ENCODE measurements around the gene CTNND1. TPM values are rescaled to one million over a fixed set of nuclear protein-coding genes. Genes with fewer than 3 reads are reported as not detected.
A peak's percentile ranks its signal among the peaks of the same experiment; 100 is the strongest.

The CTNND1 gene
- total RNA-seq, 1 donor from 2014 or later = 135 TPM

DNA sequence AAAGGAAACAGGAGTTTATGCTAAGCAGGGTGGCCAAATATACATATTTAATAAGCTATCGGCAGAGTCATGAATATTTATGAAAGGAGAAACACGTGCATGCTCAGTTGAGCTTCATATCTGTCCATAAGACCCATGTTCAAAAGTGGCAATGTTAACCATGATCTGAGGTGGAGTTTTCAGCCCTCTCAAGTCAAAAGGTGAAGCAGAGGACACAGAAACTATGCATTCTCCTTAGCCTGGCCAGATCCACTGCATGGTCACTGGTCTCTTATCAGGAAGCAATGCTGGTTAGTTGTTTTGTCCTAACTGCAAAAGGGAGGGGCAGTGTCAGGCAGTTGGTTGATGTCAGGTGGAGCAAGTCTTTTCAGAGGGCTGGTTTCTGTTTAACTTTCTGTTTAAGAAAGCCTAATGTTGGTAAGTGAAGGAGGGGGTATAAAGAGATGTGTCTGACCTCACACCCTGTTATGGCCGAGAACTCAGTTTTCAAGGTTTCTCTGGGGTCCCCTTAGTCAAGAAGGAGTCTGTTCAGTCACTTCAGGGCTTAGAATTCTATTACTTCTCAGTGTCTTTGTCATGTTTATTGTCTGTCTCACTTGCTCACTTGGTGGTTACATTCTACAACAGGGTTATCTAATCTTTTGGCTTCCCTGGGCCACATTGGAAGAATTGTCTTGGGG is 25.8 kb upstream of the CTNND1 start:
- Histone ChIP-seq H4K20me1 (ENCODE audit: low read depth) (peaks cover 5% of the 10 kb centered on the region), H3K36me3 (no peaks in the 10 kb centered on the region), H3F3A (ENCODE audit: low read depth) (peaks cover 14% of the 10 kb centered on the region), H3K79me2 (ENCODE audit: low read depth) (peaks cover 58% of the 10 kb centered on the region), H3K4me1 (no peaks in the 10 kb centered on the region), H2AFZ (replicated peaks) (no peak overlapping the region), H3K4me2 (no peak overlapping the region), H3K4me3 (no peak overlapping the region), H3K9me3 (ENCODE audit: low read depth) (no peaks in the 10 kb centered on the region), H3K27ac (no peak overlapping the region), H3K9ac (no peak overlapping the region), H3K27me3 (no peaks in the 10 kb centered on the region)
- Mint-ChIP-seq H3K36me3 (peaks cover 4% of the 10 kb centered on the region), H3K9me3 (no peaks in the 10 kb centered on the region), H3K4me3 (no peak overlapping the region), H3K27ac (peak overlapping the region; percentile 20), H3K4me1 (peaks cover under 1% of the 10 kb centered on the region), H3K27me3 (ENCODE audit: insufficient read depth, low read depth) (no peaks in the 10 kb centered on the region)
- TF ChIP-seq CTCF (IDR thresholded peaks at IDR 0.05) (no peak), EZH2 (IDR thresholded peaks at IDR 0.05) (no peak), EZH2phosphoT487 (IDR thresholded peaks at IDR 0.05) (no peak)
- DNase-seq (ENCODE audit: low spot score) = no peak

GRCh38 chr11:57741132-57742086 is 20.2 kb upstream of the CTNND1 start, which contains the start of gene SELENOH:
SELENOH (plus strand) TSS chr11:57741491; CDS start chr11:57741596, 105 bp downstream.
- H3K36me3 Mint-ChIP-seq = peaks cover 25% of the 10 kb centered on the region
- H2AFZ ChIP-seq (replicated peaks) = peak within 1 kb of the TSS; percentile 83

DNA sequence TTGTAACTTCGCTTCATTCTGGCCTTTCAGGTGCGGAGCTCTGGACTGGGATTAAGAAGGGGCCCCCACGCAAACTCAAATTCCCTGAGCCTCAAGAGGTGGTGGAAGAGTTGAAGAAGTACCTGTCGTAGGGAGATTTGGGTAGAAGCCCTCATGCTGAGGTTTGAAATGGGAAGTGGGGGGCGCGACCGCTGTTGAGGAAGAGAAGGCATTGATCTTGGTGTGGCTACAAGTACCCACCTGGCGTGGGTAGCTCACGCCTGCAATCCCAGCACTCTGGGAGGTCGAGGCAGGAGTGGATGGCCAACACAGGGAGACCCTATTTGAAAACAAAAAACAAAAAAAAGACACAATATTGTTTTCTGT is 19.5 kb upstream of the CTNND1 start:
- Histone ChIP-seq H3K4me2 (peak overlapping the region; percentile 98), H3K36me3 (peaks cover 4% of the 10 kb centered on the region), H3K27ac (no peak overlapping the region), H3K9me3 (ENCODE audit: low read depth) (no peaks in the 10 kb centered on the region), H3F3A (ENCODE audit: low read depth) (peaks cover 28% of the 10 kb centered on the region), H3K9ac (peak overlapping the region; percentile 95), H3K4me3 (peak overlapping the region; percentile 93), H3K4me1 (peaks cover 7% of the 10 kb centered on the region), H3K27me3 (no peaks in the 10 kb centered on the region), H4K20me1 (ENCODE audit: low read depth) (no peaks in the 10 kb centered on the region), H3K79me2 (ENCODE audit: low read depth) (peaks cover 30% of the 10 kb centered on the region), H2AFZ (replicated peaks) (no peak overlapping the region)
- Mint-ChIP-seq H3K27ac (peak overlapping the region; percentile 88), H3K9me3 (no peaks in the 10 kb centered on the region), H3K36me3 (peaks cover 26% of the 10 kb centered on the region), H3K4me1 (peaks cover 15% of the 10 kb centered on the region), H3K4me3 (peak overlapping the region; percentile 96), H3K27me3 (ENCODE audit: insufficient read depth, low read depth) (peaks cover 2% of the 10 kb centered on the region)
- TF ChIP-seq CTCF (IDR thresholded peaks at IDR 0.05) (no peak), EZH2 (IDR thresholded peaks at IDR 0.05) (no peak), EZH2phosphoT487 (IDR thresholded peaks at IDR 0.05) (no peak)
- no peak for DNase-seq (ENCODE audit: low spot score)

More at GRCh38 chr11:57741132-57742086, 20.2 kb upstream of the CTNND1 start, which contains the start of gene SELENOH:
- H3K4me3 ChIP-seq = peak within 1 kb of the TSS; percentile 93
- TF ChIP-seq CTCF (IDR thresholded peaks at IDR 0.05) = no peak
- peak; percentile 47 for TF ChIP-seq EZH2phosphoT487 (IDR thresholded peaks at IDR 0.05)
- TF ChIP-seq EZH2 (IDR thresholded peaks at IDR 0.05) = peak; percentile 38
- Mint-ChIP-seq H3K9me3 (no peaks in the 10 kb centered on the region), H3K27me3 (ENCODE audit: insufficient read depth, low read depth) (peaks cover 2% of the 10 kb centered on the region), H3K4me1 (peaks cover 15% of the 10 kb centered on the region), H3K4me3 (peak within 1 kb of the TSS; percentile 96), H3K27ac (peak within 1 kb of the TSS; percentile 95)
- peak; percentile 98 for DNase-seq (ENCODE audit: low spot score)
- H3K27me3 ChIP-seq = no peaks in the 10 kb centered on the region
- H3K79me2 ChIP-seq (ENCODE audit: low read depth) = peaks cover 35% of the 10 kb centered on the region
- no peaks in the 10 kb centered on the region for H3K9me3 ChIP-seq (ENCODE audit: low read depth)
- H3K4me2 ChIP-seq = peak within 1 kb of the TSS; percentile 98
- peak within 1 kb of the TSS; percentile 95 for H3K9ac ChIP-seq
- H4K20me1 ChIP-seq (ENCODE audit: low read depth) = no peaks in the 10 kb centered on the region
- peaks cover 24% of the 10 kb centered on the region for H3F3A ChIP-seq (ENCODE audit: low read depth)
- H3K36me3 ChIP-seq = peaks cover 4% of the 10 kb centered on the region
- peaks cover 7% of the 10 kb centered on the region for H3K4me1 ChIP-seq
- H3K27ac ChIP-seq = peak within 1 kb of the TSS; percentile 83
